CD4-positive, alpha-beta memory T cell (primary cell): ENCODE results near the gene FHIT. TPM values are rescaled to one million over a fixed set of nuclear protein-coding genes. Genes with fewer than 3 reads are reported as not detected.

Experiments
- CTCF ChIA-PET: fragments of 350-600 bp; sonication (Branson Sonifier 250); formaldehyde crosslinking; loops from one replicate; lab custom pipeline; 2021; ENCODE audit warnings: inconsistent platforms; ENCODE audit not compliant: partially characterized antibody; lab: Charles Lee
- POLR2A ChIA-PET: fragments of 350-600 bp; sonication (Branson Sonifier 250); formaldehyde crosslinking; loops from one replicate; lab custom pipeline; 2021; ENCODE audit not compliant: partially characterized antibody; lab: Charles Lee
- DNase-seq, 5 donors: peaks; one replicate each; pipeline versions ENCODE4 v3.0.0 to v3.0.0-alpha.2; 2020 to 2022; ENCODE audit warnings: mixed read lengths in 1 of 5
- H3K27ac ChIP-seq: one replicate; pipeline ENCODE4 v1.7.0; 2013; ENCODE audit warnings: low read depth, low read length
- H3K27me3 ChIP-seq: 2 replicates; pipeline ENCODE4 v1.7.0; 2013; ENCODE audit warnings: mild to moderate bottlenecking, low read length, moderate library complexity; ENCODE audit not compliant: insufficient read depth
- H3K36me3 ChIP-seq: 2 replicates; pipeline ENCODE4 v1.7.0; 2013; ENCODE audit warnings: mild to moderate bottlenecking, low read length, moderate library complexity; ENCODE audit not compliant: insufficient read depth
- H3K4me1 ChIP-seq: 2 replicates; pipeline ENCODE4 v1.7.0; 2013; ENCODE audit warnings: mild to moderate bottlenecking, low read length, moderate library complexity; ENCODE audit not compliant: insufficient read depth
- H3K4me3 ChIP-seq, 2 donors: one replicate each; pipeline ENCODE4 v1.7.0; 2013; ENCODE audit warnings: low read length in 2 of 2, mild to moderate bottlenecking in 1 of 2
- H3K9me3 ChIP-seq, 2 donors: one replicate each; pipeline ENCODE4 v1.7.0; 2013; ENCODE audit warnings: low read length in 2 of 2, control low read depth in 1 of 2; ENCODE audit not compliant: control insufficient read depth in 1 of 2
- H3K27ac Mint-ChIP-seq, 7 donors: one replicate each; pipeline ENCODE4 v1.8.0; 2020 to 2021; ENCODE audit warnings: mixed read lengths in 7 of 7, mild to moderate bottlenecking in 6 of 7, inconsistent platforms in 3 of 7, moderate library complexity in 3 of 7
- H3K27me3 Mint-ChIP-seq, 2 donors: one replicate each; pipeline ENCODE4 v1.8.0; 2020 to 2021; ENCODE audit warnings: mixed read lengths in 2 of 2
- H3K36me3 Mint-ChIP-seq, 2 donors: one replicate each; pipeline ENCODE4 v1.8.0; 2020 to 2021; ENCODE audit warnings: mixed read lengths in 2 of 2, inconsistent platforms in 1 of 2, mild to moderate bottlenecking in 1 of 2
- H3K4me1 Mint-ChIP-seq, 4 donors: one replicate each; pipeline ENCODE4 v1.8.0; 2020 to 2021; ENCODE audit warnings: mixed read lengths in 4 of 4, mild to moderate bottlenecking in 1 of 4
- H3K4me3 Mint-ChIP-seq, 8 donors: one replicate each; pipeline ENCODE4 v1.8.0; 2020 to 2021; ENCODE audit warnings: mixed read lengths in 8 of 8, mild to moderate bottlenecking in 7 of 8, moderate library complexity in 6 of 8, inconsistent platforms in 3 of 8
- H3K9me3 Mint-ChIP-seq, 8 donors: one replicate each; pipeline ENCODE4 v1.8.0; 2020 to 2021; ENCODE audit warnings: mixed read lengths in 8 of 8, mild to moderate bottlenecking in 5 of 8, inconsistent platforms in 3 of 8, moderate library complexity in 1 of 8
- intact Hi-C: fragments of 100-400 bp; cut with micrococcal nuclease; formaldehyde crosslinking; loops from one replicate; pipeline ENCODE4 v1.15.1; 2023
- polyA plus RNA-seq, 2 donors: library from polyadenylated mRNA; unstranded; fragments of 300-500 nt; fragmentation: Illumina TruSeq; gene quantifications; one replicate each; pipeline ENCODE4 v1.2.3, GENCODE V29; 2021
- total RNA-seq, 2 experiments: library from RNA; stranded (reverse); gene quantifications; one replicate each; pipeline ENCODE4 v1.2.3, GENCODE V29; 2021

FHIT gene
- total and polyA plus RNA-seq, 4 experiments from 2014 or later = 8.5 to 58.7 (median 33.2) TPM

DNA sequence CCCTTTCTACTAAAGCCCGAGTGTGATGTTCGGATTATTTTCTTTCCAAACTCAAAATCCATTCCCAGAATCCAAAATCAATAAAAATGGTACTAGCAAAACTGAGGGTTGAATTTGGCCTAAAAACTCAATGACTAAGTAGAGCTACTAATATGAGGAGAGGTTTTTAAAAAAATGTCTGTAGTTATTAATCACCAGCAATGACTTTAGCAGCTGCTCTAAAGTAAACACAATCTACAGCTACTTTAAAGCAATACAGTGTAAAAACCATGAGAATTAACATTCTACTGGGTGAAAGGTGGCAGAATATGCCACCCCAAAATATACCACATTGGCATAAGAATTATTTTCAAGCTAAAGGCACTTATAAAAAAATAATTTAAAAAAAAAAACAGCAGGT, 23.5 kb downstream of the FHIT start:
- Mint-ChIP-seq H3K27ac (no peak overlapping the region), H3K9me3 (no peaks in the 10 kb centered on the region), H3K36me3 (no peaks in the 10 kb centered on the region), H3K27me3 (no peaks in the 10 kb centered on the region), H3K4me1 (no peaks in the 10 kb centered on the region), H3K4me3 (no peak overlapping the region)
- DNase-seq = no peak
- POLR2A ChIA-PET = no interaction called here
- no peaks in the 10 kb centered on the region for H3K27me3 ChIP-seq
- no peaks in the 10 kb centered on the region for H3K36me3 ChIP-seq
- H3K9me3 ChIP-seq = no peaks in the 10 kb centered on the region
- H3K4me3 ChIP-seq = no peak overlapping the region
- H3K27ac ChIP-seq = no peak overlapping the region
- intact Hi-C loops = no loop called here
- CTCF ChIA-PET = no interaction called here
- no peaks in the 10 kb centered on the region for H3K4me1 ChIP-seq

- POLR2A ChIA-PET = no interaction called here
- intact Hi-C loops = no loop called here
Observed at GRCh38 chr3:61226166-61226686, 25.0 kb downstream of the FHIT start.

GRCh38 chr3:61224823-61225222, 26.4 kb downstream of the FHIT start:
- no peak overlapping the region for H3K27ac ChIP-seq
- CTCF ChIA-PET = no interaction called here
- H3K27me3 ChIP-seq = no peaks in the 10 kb centered on the region
- no peak overlapping the region for H3K4me3 Mint-ChIP-seq
- no peaks in the 10 kb centered on the region for H3K4me1 ChIP-seq
- no peak for DNase-seq
- no peaks in the 10 kb centered on the region for H3K9me3 ChIP-seq
- intact Hi-C loops = no loop called here
- no peak overlapping the region for H3K4me3 ChIP-seq
- no peaks in the 10 kb centered on the region for H3K9me3 Mint-ChIP-seq
- H3K27me3 Mint-ChIP-seq = no peaks in the 10 kb centered on the region
- no peaks in the 10 kb centered on the region for H3K4me1 Mint-ChIP-seq
- POLR2A ChIA-PET = no interaction called here
- H3K36me3 ChIP-seq = no peaks in the 10 kb centered on the region
- no peaks in the 10 kb centered on the region for H3K36me3 Mint-ChIP-seq
- no peak overlapping the region for H3K27ac Mint-ChIP-seq

More at GRCh38 chr3:61226166-61226686, 25.0 kb downstream of the FHIT start:
- Histone ChIP-seq H3K4me1 (no peaks in the 10 kb centered on the region), H3K36me3 (no peaks in the 10 kb centered on the region), H3K9me3 (no peaks in the 10 kb centered on the region), H3K4me3 (no peak overlapping the region), H3K27ac (no peak overlapping the region), H3K27me3 (no peaks in the 10 kb centered on the region)
- Mint-ChIP-seq H3K4me1 (no peaks in the 10 kb centered on the region), H3K9me3 (no peaks in the 10 kb centered on the region), H3K27ac (no peak overlapping the region), H3K36me3 (no peaks in the 10 kb centered on the region), H3K4me3 (no peak overlapping the region), H3K27me3 (no peaks in the 10 kb centered on the region)
- CTCF ChIA-PET = no interaction called here
- no peak for DNase-seq

GRCh38 chr3:61223451-61223850, 27.8 kb downstream of the FHIT start:
- DNase-seq = no peak
- Histone ChIP-seq H3K4me3 (no peak overlapping the region), H3K9me3 (no peaks in the 10 kb centered on the region), H3K27ac (no peak overlapping the region), H3K36me3 (no peaks in the 10 kb centered on the region), H3K27me3 (no peaks in the 10 kb centered on the region), H3K4me1 (no peaks in the 10 kb centered on the region)
- no peaks in the 10 kb centered on the region for H3K9me3 Mint-ChIP-seq
- CTCF ChIA-PET = no interaction called here
- no peaks in the 10 kb centered on the region for H3K4me1 Mint-ChIP-seq
- intact Hi-C loops = no loop called here
- no peaks in the 10 kb centered on the region for H3K27me3 Mint-ChIP-seq
- no peak overlapping the region for H3K4me3 Mint-ChIP-seq
- H3K27ac Mint-ChIP-seq = no peak overlapping the region
- POLR2A ChIA-PET = no interaction called here
- no peaks in the 10 kb centered on the region for H3K36me3 Mint-ChIP-seq

DNA sequence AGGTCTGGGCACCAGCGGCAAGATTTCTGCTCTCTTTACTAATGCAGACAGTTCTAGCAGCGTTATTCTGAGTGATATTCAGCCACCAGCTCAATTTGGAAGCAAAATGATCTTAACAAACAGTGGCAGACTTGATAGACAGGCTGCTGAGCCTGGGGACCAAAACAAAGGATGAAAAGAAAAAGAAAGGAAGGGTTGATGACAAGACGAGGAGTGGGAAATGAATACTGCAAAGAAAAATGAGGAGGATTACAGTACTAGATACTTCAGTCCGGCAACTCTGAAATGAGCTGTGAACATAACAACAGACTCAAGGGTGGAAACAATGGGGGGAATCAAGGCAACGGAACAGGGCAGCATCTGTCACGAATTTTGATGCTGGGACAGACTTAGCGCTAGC, 28.8 kb downstream of the FHIT start:
- H3K4me3 Mint-ChIP-seq = no peak overlapping the region
- no peak for DNase-seq
- no peaks in the 10 kb centered on the region for H3K27me3 Mint-ChIP-seq
- Histone ChIP-seq H3K36me3 (no peaks in the 10 kb centered on the region), H3K4me1 (no peaks in the 10 kb centered on the region), H3K27ac (no peak overlapping the region), H3K27me3 (no peaks in the 10 kb centered on the region), H3K4me3 (no peak overlapping the region), H3K9me3 (no peaks in the 10 kb centered on the region)
- intact Hi-C loops = no loop called here
- H3K9me3 Mint-ChIP-seq = peaks cover 0 to 1% (median 0%) of the 10 kb centered on the region in 8 donors
- H3K36me3 Mint-ChIP-seq = peaks cover 0 to under 1% of the 10 kb centered on the region in 2 donors
- no peaks in the 10 kb centered on the region for H3K4me1 Mint-ChIP-seq
- H3K27ac Mint-ChIP-seq = no peak overlapping the region
- POLR2A ChIA-PET = no interaction called here
- CTCF ChIA-PET = no interaction called here

DNA sequence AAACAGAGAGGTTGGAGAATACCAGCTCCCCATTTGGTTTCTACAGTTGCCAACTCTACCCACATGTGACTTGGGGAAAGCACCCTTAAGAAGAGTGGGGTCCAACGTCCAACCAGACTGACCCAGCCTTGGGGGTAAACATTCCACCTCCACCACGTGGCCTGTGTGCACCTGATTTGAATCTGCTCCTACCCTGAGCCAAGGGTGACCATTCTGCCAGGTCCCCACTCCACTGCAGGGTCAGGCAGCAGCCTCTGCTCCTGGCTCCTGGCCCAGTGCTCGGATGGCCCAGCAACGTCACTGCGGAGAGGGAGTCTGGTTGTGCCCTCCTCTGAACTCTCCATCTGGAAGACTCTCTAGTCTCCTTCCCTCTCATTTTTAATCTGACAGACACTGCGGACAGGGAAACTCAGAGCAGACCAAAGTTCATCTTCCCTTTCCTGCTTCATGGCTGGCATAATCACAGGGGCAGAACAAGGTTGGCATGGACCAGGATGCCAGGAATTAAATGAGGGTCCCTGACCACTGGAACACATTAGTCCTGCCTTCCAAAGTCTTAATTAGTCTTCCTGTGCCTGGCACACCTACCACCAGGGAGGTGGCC, 29.4 kb downstream of the FHIT start:
- no peak for DNase-seq
- Histone ChIP-seq H3K4me1 (no peaks in the 10 kb centered on the region), H3K27ac (no peak overlapping the region), H3K4me3 (no peak overlapping the region), H3K36me3 (no peaks in the 10 kb centered on the region), H3K27me3 (no peaks in the 10 kb centered on the region), H3K9me3 (no peaks in the 10 kb centered on the region)
- intact Hi-C loops = no loop called here
- Mint-ChIP-seq H3K36me3 (peaks cover 0 to 6% of the 10 kb centered on the region in 2 donors), H3K27me3 (no peaks in the 10 kb centered on the region), H3K4me3 (no peak overlapping the region), H3K9me3 (peaks cover 0 to 6% (median 0%) of the 10 kb centered on the region in 8 donors), H3K27ac (no peak overlapping the region), H3K4me1 (no peaks in the 10 kb centered on the region)
- CTCF ChIA-PET = no interaction called here
- POLR2A ChIA-PET = no interaction called here

- Histone ChIP-seq H3K4me3 (no peak overlapping the region), H3K27ac (no peak overlapping the region), H3K27me3 (no peaks in the 10 kb centered on the region), H3K9me3 (no peaks in the 10 kb centered on the region), H3K4me1 (no peaks in the 10 kb centered on the region), H3K36me3 (no peaks in the 10 kb centered on the region)
- ChIA-PET POLR2A (no interaction called here), CTCF (no interaction called here)
- intact Hi-C loops = no loop called here
- H3K27ac Mint-ChIP-seq = no peak overlapping the region
- no peaks in the 10 kb centered on the region for H3K4me1 Mint-ChIP-seq
- no peak for DNase-seq
- peaks cover 0 to 6% of the 10 kb centered on the region in 2 donors for H3K36me3 Mint-ChIP-seq
- no peak overlapping the region for H3K4me3 Mint-ChIP-seq
- peaks cover 0 to 21% (median 10%) of the 10 kb centered on the region in 8 donors for H3K9me3 Mint-ChIP-seq
- H3K27me3 Mint-ChIP-seq = no peaks in the 10 kb centered on the region
Observed at GRCh38 chr3:61218504-61218903, 32.7 kb downstream of the FHIT start.
